NB4 (cell line): ENCODE data around the gene SEPTIN5.

ENCODE experiments used
- DNase-seq: peaks from one replicate; pipeline ENCODE4 v3.0.0; 2010; ENCODE audit warnings: low read depth
- H3K4me3 ChIP-seq: one replicate; pipeline ENCODE4 v1.5.1; 2011; ENCODE audit warnings: mild to moderate bottlenecking, low read depth, low read length, moderate library complexity
- CTCF ChIP-seq: IDR thresholded peaks from one replicate; pipeline ENCODE4 v1.5.1; 2012; ENCODE audit warnings: low read depth, low read length
- MYC ChIP-seq: IDR thresholded peaks from 2 replicates; pipeline ENCODE4 v1.6.1; 2011; ENCODE audit warnings: low read depth, low read length
- POLR2A ChIP-seq: IDR thresholded peaks from 2 replicates; pipeline ENCODE4 v1.6.1; 2011; ENCODE audit warnings: mild to moderate bottlenecking; ENCODE audit not compliant: insufficient read length; ENCODE audit errors: extremely low read depth
- TF ChIP-seq, protein P1 (sequence below): IDR thresholded peaks from 2 replicates; pipeline ENCODE4 v1.6.1; 2011; ENCODE audit warnings: low read depth, low read length

The SEPTIN5 gene

DNA sequence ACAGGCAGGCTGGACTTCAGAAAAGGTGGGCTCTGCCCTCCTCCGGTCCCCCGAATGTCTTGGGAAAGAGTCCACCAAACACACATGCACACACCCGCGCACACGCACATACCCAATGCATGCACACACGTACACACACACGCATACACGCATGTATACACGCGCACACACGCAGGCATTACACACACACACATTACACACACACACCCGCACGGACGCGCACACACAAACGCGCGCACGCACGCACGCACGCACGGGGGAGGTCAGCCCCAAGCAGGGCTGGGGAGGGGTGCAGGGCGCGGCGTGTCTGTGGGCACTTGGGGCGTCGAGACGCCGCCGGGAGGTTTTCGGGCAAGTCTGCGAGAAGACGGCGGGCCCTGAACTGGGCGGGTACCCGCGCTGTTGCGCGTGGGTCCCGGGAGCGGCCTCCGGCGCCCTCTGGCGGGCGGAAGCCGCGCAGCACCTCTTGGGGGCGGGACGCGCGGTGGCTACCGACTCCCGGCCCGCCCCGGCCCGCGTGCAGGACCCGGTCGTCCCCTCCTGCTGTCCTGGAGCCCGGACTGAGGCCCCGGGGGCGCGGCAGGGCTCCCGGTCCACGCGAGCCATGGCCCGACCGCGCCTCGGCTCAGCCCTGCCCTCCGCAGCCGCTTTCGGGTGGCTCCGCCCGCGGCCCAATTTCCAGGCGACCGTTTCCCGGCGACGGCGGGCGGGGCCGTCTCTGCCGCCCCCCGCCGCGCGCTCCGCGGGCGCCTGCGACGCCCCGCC is 3.6 kb downstream of the SEPTIN5 start:
- H3K4me3 ChIP-seq, result peak overlapping the region; percentile 53
- peak; percentile 50 for TF ChIP-seq MYC
- TF ChIP-seq CTCF, result peak; percentile 51
- no peak for TF ChIP-seq POLR2A
- peak; percentile 79 for DNase-seq

DNA sequence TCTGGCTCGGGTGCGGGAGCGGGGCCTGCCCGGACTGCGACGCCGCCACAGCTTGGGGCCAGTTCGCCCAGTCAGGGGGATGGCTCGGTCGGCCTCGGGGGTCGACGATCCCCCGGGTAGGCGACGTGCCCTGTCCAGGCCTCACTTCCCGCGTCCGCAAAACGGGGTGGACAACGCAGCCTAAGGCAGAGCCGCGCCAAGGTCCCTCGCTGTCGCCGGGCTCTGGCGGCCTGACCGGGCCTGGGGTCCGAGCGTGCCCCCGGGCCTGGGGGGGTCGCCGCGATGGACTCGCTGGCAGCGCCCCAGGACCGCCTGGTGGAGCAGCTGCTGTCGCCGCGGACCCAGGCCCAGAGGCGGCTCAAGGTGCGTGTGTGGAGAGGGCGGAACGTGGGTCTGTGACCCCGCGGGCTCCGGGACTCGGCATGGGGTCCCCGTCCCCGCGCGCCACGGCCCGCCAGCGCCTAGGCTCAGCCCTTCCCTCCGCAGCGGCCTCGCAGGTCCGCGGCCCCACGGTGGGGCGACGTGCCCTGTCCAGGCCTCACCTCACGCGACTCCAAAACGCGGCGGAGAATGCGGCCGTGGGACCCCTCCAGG is 4.2 kb downstream of the SEPTIN5 start:
- TF ChIP-seq POLR2A (peak; percentile 43), MYC (no peak; the same call in 1 of the 2 replicates), CTCF (no peak)
- TF ChIP-seq, protein P1, sequence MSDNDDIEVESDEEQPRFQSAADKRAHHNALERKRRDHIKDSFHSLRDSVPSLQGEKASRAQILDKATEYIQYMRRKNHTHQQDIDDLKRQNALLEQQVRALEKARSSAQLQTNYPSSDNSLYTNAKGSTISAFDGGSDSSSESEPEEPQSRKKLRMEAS, result no peak
- peak overlapping the region; percentile 53 for H3K4me3 ChIP-seq
- no peak for DNase-seq

- peak overlapping the region; percentile 53 for H3K4me3 ChIP-seq
- DNase-seq, result peak; percentile 73
These were observed 4.8 kb downstream of the SEPTIN5 start for GRCh38 chr22:19719050-19719482.

GRCh38 chr22:19719488-19720021 is 5.3 kb downstream of the SEPTIN5 start:
- DNase-seq, result no peak
- TF ChIP-seq, protein P1, result no peak
- TF ChIP-seq POLR2A (no peak), CTCF (no peak), MYC (no peak)
- peak overlapping the region; percentile 53 for H3K4me3 ChIP-seq

More at GRCh38 chr22:19719050-19719482, 4.8 kb downstream of the SEPTIN5 start:
- TF ChIP-seq, protein P1, result no peak
- TF ChIP-seq CTCF (no peak), MYC (no peak), POLR2A (no peak)

- TF ChIP-seq MYC, result no peak
- no peak for TF ChIP-seq POLR2A
- TF ChIP-seq, protein P1, result no peak
- TF ChIP-seq CTCF, result no peak
- no peak overlapping the region for H3K4me3 ChIP-seq
- no peak for DNase-seq
These were observed 6.0 kb downstream of the SEPTIN5 start for GRCh38 chr22:19720150-19720827.
